SK-N-SH (cell line): ENCODE results near the gene ID1.

Source experiments
- GATA2 ChIP-seq: sonication (generic); formaldehyde crosslinking; IDR thresholded peaks from 2 replicates; pipeline ENCODE4 v1.5.0; 2020; ENCODE audit warnings: mild to moderate bottlenecking, missing genetic modification reagents
- NFIC ChIP-seq: IDR thresholded peaks from 2 replicates; pipeline ENCODE4 v1.4.0; 2012; ENCODE audit warnings: borderline replicate concordance
- POLR2AphosphoS5 ChIP-seq: IDR thresholded peaks from 2 replicates; pipeline ENCODE4 v1.6.1; 2012; ENCODE audit warnings: low read depth, low read length
- RFX5 ChIP-seq: IDR thresholded peaks from 2 replicates; pipeline ENCODE4 v1.6.1; 2012; ENCODE audit warnings: mild to moderate bottlenecking, improper control_type of control experiment, low read length
- SIN3A ChIP-seq: IDR thresholded peaks from 2 replicates; pipeline ENCODE4 v1.6.1; 2012; ENCODE audit warnings: low read depth, mild to moderate bottlenecking, low read length, moderate library complexity, borderline replicate concordance
- TAF1 ChIP-seq: IDR thresholded peaks from 2 replicates; pipeline ENCODE4 v1.6.1; 2012; ENCODE audit warnings: low read depth, mild to moderate bottlenecking, low read length, moderate library complexity, borderline replicate concordance
- YY1 ChIP-seq: IDR thresholded peaks from 2 replicates; pipeline ENCODE4 v1.4.0; 2012; ENCODE audit warnings: low read depth, mild to moderate bottlenecking
- TF ChIP-seq, protein P1 (sequence below): fragments of 200-600 bp; sonication (generic); IDR thresholded peaks from 2 replicates; pipeline ENCODE4 v1.6.1; 2017; ENCODE audit warnings: antibody characterized with exemption, mild to moderate bottlenecking, moderate library complexity
- TF ChIP-seq, protein P2 (sequence below): IDR thresholded peaks from 2 replicates; pipeline ENCODE4 v1.6.1; 2012; ENCODE audit warnings: mild to moderate bottlenecking, low read depth, low read length, moderate library complexity

DNA sequence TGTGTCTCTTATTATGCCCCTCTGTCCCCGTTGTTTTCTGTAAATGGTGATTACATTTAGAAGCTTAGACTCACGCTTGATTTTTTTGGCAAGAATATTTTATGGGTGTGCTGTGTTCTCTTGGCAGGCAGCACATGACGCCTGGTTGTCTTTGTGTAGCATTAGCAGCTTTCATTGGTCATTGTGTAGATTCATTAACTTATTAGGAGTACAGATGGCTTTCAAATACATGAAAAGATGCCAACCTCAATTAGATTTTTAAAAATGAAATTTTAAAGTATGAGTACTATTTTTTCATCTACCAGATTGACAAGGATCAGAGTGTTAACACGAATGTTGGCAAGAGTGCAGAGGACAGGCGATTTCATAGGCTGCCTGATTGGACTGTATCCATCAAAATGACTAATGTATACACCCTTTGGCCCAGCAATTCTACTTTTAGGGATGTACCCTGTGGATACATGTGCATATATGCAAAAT is 47.9 kb downstream of the ID1 start:
- TF ChIP-seq, protein P1, sequence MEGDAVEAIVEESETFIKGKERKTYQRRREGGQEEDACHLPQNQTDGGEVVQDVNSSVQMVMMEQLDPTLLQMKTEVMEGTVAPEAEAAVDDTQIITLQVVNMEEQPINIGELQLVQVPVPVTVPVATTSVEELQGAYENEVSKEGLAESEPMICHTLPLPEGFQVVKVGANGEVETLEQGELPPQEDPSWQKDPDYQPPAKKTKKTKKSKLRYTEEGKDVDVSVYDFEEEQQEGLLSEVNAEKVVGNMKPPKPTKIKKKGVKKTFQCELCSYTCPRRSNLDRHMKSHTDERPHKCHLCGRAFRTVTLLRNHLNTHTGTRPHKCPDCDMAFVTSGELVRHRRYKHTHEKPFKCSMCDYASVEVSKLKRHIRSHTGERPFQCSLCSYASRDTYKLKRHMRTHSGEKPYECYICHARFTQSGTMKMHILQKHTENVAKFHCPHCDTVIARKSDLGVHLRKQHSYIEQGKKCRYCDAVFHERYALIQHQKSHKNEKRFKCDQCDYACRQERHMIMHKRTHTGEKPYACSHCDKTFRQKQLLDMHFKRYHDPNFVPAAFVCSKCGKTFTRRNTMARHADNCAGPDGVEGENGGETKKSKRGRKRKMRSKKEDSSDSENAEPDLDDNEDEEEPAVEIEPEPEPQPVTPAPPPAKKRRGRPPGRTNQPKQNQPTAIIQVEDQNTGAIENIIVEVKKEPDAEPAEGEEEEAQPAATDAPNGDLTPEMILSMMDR = no peak
- peak; percentile 95 for TF ChIP-seq RFX5
- TF ChIP-seq, protein P2, sequence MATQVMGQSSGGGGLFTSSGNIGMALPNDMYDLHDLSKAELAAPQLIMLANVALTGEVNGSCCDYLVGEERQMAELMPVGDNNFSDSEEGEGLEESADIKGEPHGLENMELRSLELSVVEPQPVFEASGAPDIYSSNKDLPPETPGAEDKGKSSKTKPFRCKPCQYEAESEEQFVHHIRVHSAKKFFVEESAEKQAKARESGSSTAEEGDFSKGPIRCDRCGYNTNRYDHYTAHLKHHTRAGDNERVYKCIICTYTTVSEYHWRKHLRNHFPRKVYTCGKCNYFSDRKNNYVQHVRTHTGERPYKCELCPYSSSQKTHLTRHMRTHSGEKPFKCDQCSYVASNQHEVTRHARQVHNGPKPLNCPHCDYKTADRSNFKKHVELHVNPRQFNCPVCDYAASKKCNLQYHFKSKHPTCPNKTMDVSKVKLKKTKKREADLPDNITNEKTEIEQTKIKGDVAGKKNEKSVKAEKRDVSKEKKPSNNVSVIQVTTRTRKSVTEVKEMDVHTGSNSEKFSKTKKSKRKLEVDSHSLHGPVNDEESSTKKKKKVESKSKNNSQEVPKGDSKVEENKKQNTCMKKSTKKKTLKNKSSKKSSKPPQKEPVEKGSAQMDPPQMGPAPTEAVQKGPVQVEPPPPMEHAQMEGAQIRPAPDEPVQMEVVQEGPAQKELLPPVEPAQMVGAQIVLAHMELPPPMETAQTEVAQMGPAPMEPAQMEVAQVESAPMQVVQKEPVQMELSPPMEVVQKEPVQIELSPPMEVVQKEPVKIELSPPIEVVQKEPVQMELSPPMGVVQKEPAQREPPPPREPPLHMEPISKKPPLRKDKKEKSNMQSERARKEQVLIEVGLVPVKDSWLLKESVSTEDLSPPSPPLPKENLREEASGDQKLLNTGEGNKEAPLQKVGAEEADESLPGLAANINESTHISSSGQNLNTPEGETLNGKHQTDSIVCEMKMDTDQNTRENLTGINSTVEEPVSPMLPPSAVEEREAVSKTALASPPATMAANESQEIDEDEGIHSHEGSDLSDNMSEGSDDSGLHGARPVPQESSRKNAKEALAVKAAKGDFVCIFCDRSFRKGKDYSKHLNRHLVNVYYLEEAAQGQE = no peak
- TF ChIP-seq GATA2 (CRISPR knock-in tag) = no peak; the same call in none of the 2 replicates
- peak; percentile 39; the same call in 1 of the 2 replicates for TF ChIP-seq NFIC
- TF ChIP-seq SIN3A = no peak
- no peak for TF ChIP-seq YY1
- no peak for TF ChIP-seq POLR2AphosphoS5
- TF ChIP-seq TAF1 = no peak
